HepG2 (cell line): ENCODE results near the gene SSBP4. TPM values are rescaled to one million over a fixed set of nuclear protein-coding genes. Genes with fewer than 3 reads are reported as not detected.
A peak's percentile ranks its signal among the peaks of the same experiment; 100 is the strongest.

Source experiments
- AFF4 ChIP-seq: sonication (generic); formaldehyde crosslinking; IDR thresholded peaks from 2 replicates; pipeline ENCODE4 v1.4.0; 2020; ENCODE audit warnings: missing genetic modification reagents
- ATF1 ChIP-seq: IDR thresholded peaks from 2 replicates; pipeline ENCODE4 v1.6.1; 2016; ENCODE audit warnings: mild to moderate bottlenecking, control low read depth
- CCDC6 ChIP-seq: sonication (generic); formaldehyde crosslinking; IDR thresholded peaks from 2 replicates; pipeline ENCODE4 v1.8.1; 2022; ENCODE audit warnings: mild to moderate bottlenecking, missing genetic modification reagents, moderate library complexity
- CENPBD1 ChIP-seq: sonication (generic); formaldehyde crosslinking; IDR thresholded peaks from 2 replicates; pipeline ENCODE4 v1.8.0; 2022; ENCODE audit warnings: missing genetic modification reagents, low read depth, mild to moderate bottlenecking, borderline replicate concordance
- HNRNPUL1 ChIP-seq: fragments of 200-400 bp; formaldehyde crosslinking; IDR thresholded peaks from 2 replicates; pipeline ENCODE4 v1.6.1; 2017; ENCODE audit warnings: low read depth, mild to moderate bottlenecking, low read length, moderate library complexity
- JARID2 ChIP-seq: sonication (generic); formaldehyde crosslinking; IDR thresholded peaks from 2 replicates; pipeline ENCODE4 v1.8.1; 2023; ENCODE audit warnings: missing genetic modification reagents, inconsistent platforms; ENCODE audit not compliant: insufficient replicate concordance
- KDM4B ChIP-seq: sonication (generic); formaldehyde crosslinking; IDR thresholded peaks from 2 replicates; pipeline ENCODE4 v1.4.0; 2020; ENCODE audit warnings: missing genetic modification reagents
- MXD4 ChIP-seq: IDR thresholded peaks from 2 replicates; pipeline ENCODE4 v1.6.1; 2016; ENCODE audit warnings: mild to moderate bottlenecking, missing biosample characterization, missing genetic modification reagents
- NFATC3 ChIP-seq: sonication (generic); formaldehyde crosslinking; IDR thresholded peaks from 2 replicates; pipeline ENCODE4 v1.5.1; 2020; ENCODE audit warnings: mild to moderate bottlenecking, missing genetic modification reagents
- PLSCR1 ChIP-seq: sonication (generic); formaldehyde crosslinking; IDR thresholded peaks from 2 replicates; pipeline ENCODE4 v1.5.0; 2020; ENCODE audit warnings: missing genetic modification reagents, mild to moderate bottlenecking, borderline replicate concordance
- POLR2A ChIP-seq, 2 experiments: IDR thresholded peaks; 2 replicates each; pipeline ENCODE4 v1.6.1; 2011; ENCODE audit warnings: low read depth in 2 of 2, low read length in 2 of 2, mild to moderate bottlenecking in 1 of 2, moderate library complexity in 1 of 2; ENCODE audit not compliant: insufficient read depth in 1 of 2
- PRPF4 ChIP-seq: fragments of 200-400 bp; formaldehyde crosslinking; IDR thresholded peaks from 2 replicates; pipeline ENCODE4 v1.6.1; 2016; ENCODE audit warnings: low read length, low read depth; ENCODE audit not compliant: poor library complexity, severe bottlenecking
- WIZ ChIP-seq: sonication (generic); formaldehyde crosslinking; IDR thresholded peaks from 2 replicates; pipeline ENCODE4 v1.5.1; 2020; ENCODE audit warnings: mild to moderate bottlenecking, missing genetic modification reagents
- ZBTB7A ChIP-seq: sonication (generic); formaldehyde crosslinking; IDR thresholded peaks from 2 replicates; pipeline ENCODE4 v1.8.0; 2022; ENCODE audit warnings: mild to moderate bottlenecking, missing genetic modification reagents
- ZFP41 ChIP-seq: sonication (generic); formaldehyde crosslinking; IDR thresholded peaks from 2 replicates; pipeline ENCODE4 v1.4.0; 2020; ENCODE audit warnings: mild to moderate bottlenecking, missing genetic modification reagents, borderline replicate concordance
- ZFP62 ChIP-seq: sonication (generic); formaldehyde crosslinking; IDR thresholded peaks from 2 replicates; pipeline ENCODE4 v1.4.0; 2020; ENCODE audit warnings: missing genetic modification reagents
- ZNF143 ChIP-seq: sonication (generic); formaldehyde crosslinking; IDR thresholded peaks from 2 replicates; pipeline ENCODE4 v1.4.0; 2020; ENCODE audit warnings: missing genetic modification reagents
- ZNF264 ChIP-seq: sonication (generic); formaldehyde crosslinking; IDR thresholded peaks from 2 replicates; pipeline ENCODE4 v1.4.0; 2020; ENCODE audit warnings: missing genetic modification reagents
- ZNF383 ChIP-seq: sonication (generic); formaldehyde crosslinking; IDR thresholded peaks from 2 replicates; pipeline ENCODE4 v1.4.0; 2020; ENCODE audit warnings: missing genetic modification reagents, mild to moderate bottlenecking, borderline replicate concordance
- ZNF496 ChIP-seq: sonication (generic); formaldehyde crosslinking; IDR thresholded peaks from 2 replicates; pipeline ENCODE4 v1.8.1; 2023; ENCODE audit warnings: mild to moderate bottlenecking, moderate library complexity, missing genetic modification reagents; ENCODE audit not compliant: insufficient replicate concordance
- ZNF503 ChIP-seq: sonication (generic); formaldehyde crosslinking; IDR thresholded peaks from 2 replicates; pipeline ENCODE4 v1.4.0; 2020; ENCODE audit warnings: missing genetic modification reagents
- ZNF724P ChIP-seq: sonication (generic); formaldehyde crosslinking; IDR thresholded peaks from 2 replicates; pipeline ENCODE4 v1.8.0; 2022; ENCODE audit warnings: missing genetic modification reagents, borderline replicate concordance
- ZSCAN22 ChIP-seq: sonication (generic); formaldehyde crosslinking; IDR thresholded peaks from 2 replicates; pipeline ENCODE4 v1.4.0; 2020; ENCODE audit warnings: mild to moderate bottlenecking, missing genetic modification reagents
- polyA plus RNA-seq, 8 experiments: library from polyadenylated mRNA; depleted of rRNA in 3 of 8; stranded (reverse) in 7 of 8; unstranded in 1 of 8; fragments of >200 nt; fragmentation: Illumina TruSeq in 4 of 8; extraction: Trizol in 4 of 8; gene quantifications; 2 replicates each; pipeline versions ENCODE4 v1.2.1 to v1.2.3, GENCODE V29; 2011 to 2016; ENCODE audit warnings: low read depth in 4 of 8, missing spikeins in 1 of 8, mixed read lengths in 1 of 8; ENCODE audit not compliant: insufficient read depth in 1 of 8
- total RNA-seq, 5 experiments: library from RNA; depleted of rRNA; stranded (reverse); fragments of >200 nt; fragmentation: Illumina TruSeq; extraction: Trizol; gene quantifications; 2 replicates each; pipeline ENCODE4 v1.2.3, GENCODE V29; 2016; ENCODE audit warnings: low read depth in 1 of 5

Gene SSBP4
- total and polyA plus RNA-seq, 2 of the 13 experiments (the other 11 are each of a cell fraction or from before 2014, with no cell fraction given), result 20.8 to 39.5 TPM

GRCh38 chr19:18435842-18436670, 16.9 kb downstream of the SSBP4 start (continued):
- TF ChIP-seq PLSCR1 (CRISPR knock-in tag) (no peak), WIZ (CRISPR knock-in tag) (no peak), AFF4 (CRISPR knock-in tag) (no peak), PRPF4 (peak; percentile 22), JARID2 (CRISPR knock-in tag) (no peak), CCDC6 (CRISPR knock-in tag) (no peak), MXD4 (CRISPR knock-in tag) (no peak), ZNF383 (CRISPR knock-in tag) (no peak), ZBTB7A (CRISPR knock-in tag) (no peak), ZNF264 (CRISPR knock-in tag) (no peak), ZFP41 (CRISPR knock-in tag) (no peak), ATF1 (CRISPR knock-in tag) (no peak), ZNF496 (CRISPR knock-in tag) (no peak), NFATC3 (no peak), CENPBD1 (no peak), KDM4B (CRISPR knock-in tag) (no peak), ZSCAN22 (CRISPR knock-in tag) (no peak), POLR2A (IDR thresholded peaks at IDR 0.05; ENCODE audit: insufficient read depth in 1 of 2, low read depth in 2 of 2, low read length in 2 of 2) (0 out of 4 replicates have a peak, but pooled peaks of 1 of the 2 experiments have one; percentile 16), ZNF724P (CRISPR knock-in tag) (no peak), ZNF503 (no peak), ZFP62 (CRISPR knock-in tag) (no peak), HNRNPUL1 (no peak), ZNF143 (CRISPR knock-in tag) (no peak)
